NCI-H2171 (cell line): ENCODE measurements around the gene DIAPH3.

Source experiments
- DNase-seq: peaks from one replicate; lab custom pipeline; 2025; lab: John Stamatoyannopoulos, UW

The DIAPH3 gene

GRCh38 chr13:59960683-59961082 is 203.0 kb downstream of the DIAPH3 start:
- no peak for DNase-seq

- no peak for DNase-seq
Measured at GRCh38 chr13:59957438-59957837, 206.3 kb downstream of the DIAPH3 start.

- no peak for DNase-seq
Measured at GRCh38 chr13:59954601-59955000, 209.1 kb downstream of the DIAPH3 start.

- no peak for DNase-seq
Measured at GRCh38 chr13:59951011-59951410, 212.7 kb downstream of the DIAPH3 start.

GRCh38 chr13:59950266-59950665 is 213.5 kb downstream of the DIAPH3 start:
- DNase-seq, result no peak

- DNase-seq, result no peak
Measured at GRCh38 chr13:59948686-59949085, 215.0 kb downstream of the DIAPH3 start.

GRCh38 chr13:59946944-59947343 is 216.8 kb downstream of the DIAPH3 start:
- DNase-seq, result no peak

- no peak for DNase-seq
Measured at GRCh38 chr13:59931621-59932020, 232.1 kb downstream of the DIAPH3 start.

- no peak for DNase-seq
Measured at GRCh38 chr13:59924256-59924655, 239.5 kb downstream of the DIAPH3 start.

GRCh38 chr13:59915252-59915651 is 248.5 kb downstream of the DIAPH3 start:
- no peak for DNase-seq

- no peak for DNase-seq
Measured at GRCh38 chr13:59914556-59914955, 249.2 kb downstream of the DIAPH3 start.

- DNase-seq, result peak; percentile 26
Measured at GRCh38 chr13:59906413-59907049, 257.2 kb downstream of the DIAPH3 start.

GRCh38 chr13:59901191-59901590 is 262.5 kb downstream of the DIAPH3 start:
- no peak for DNase-seq

GRCh38 chr13:59898066-59898465 is 265.7 kb downstream of the DIAPH3 start:
- DNase-seq, result no peak

GRCh38 chr13:59893266-59893665 is 270.5 kb downstream of the DIAPH3 start:
- DNase-seq, result no peak

GRCh38 chr13:59891053-59891452 is 272.7 kb downstream of the DIAPH3 start:
- DNase-seq, result no peak

GRCh38 chr13:59890054-59890453 is 273.7 kb downstream of the DIAPH3 start:
- DNase-seq, result no peak

- no peak for DNase-seq
Measured at GRCh38 chr13:59888408-59888807, 275.3 kb downstream of the DIAPH3 start.

- no peak for DNase-seq
Measured at GRCh38 chr13:59885076-59885475, 278.7 kb downstream of the DIAPH3 start.

GRCh38 chr13:59883885-59884284 is 279.8 kb downstream of the DIAPH3 start:
- no peak for DNase-seq

- no peak for DNase-seq
Measured at GRCh38 chr13:59880468-59880867, 283.3 kb downstream of the DIAPH3 start.

GRCh38 chr13:59879281-59879680 is 284.4 kb downstream of the DIAPH3 start:
- DNase-seq, result no peak

- no peak for DNase-seq
Measured at GRCh38 chr13:59877933-59878332, 285.8 kb downstream of the DIAPH3 start.

GRCh38 chr13:59874973-59875372 is 288.8 kb downstream of the DIAPH3 start:
- DNase-seq, result no peak
